GM11168 (cell line): ENCODE measurements around the gene KRTAP1-3.
"Not testable (repeated sequence)": the region's sequence is repeated elsewhere in the genome, so short reads cannot be mapped to it uniquely, and the experiment has no call there.

Source experiments
- in situ Hi-C: fragments of 300-500 bp; cut with MboI; formaldehyde crosslinking; loops from one replicate; pipeline ENCODE4 v1.12.0; 2022; ENCODE audit warnings: low sequenced_read_pairs; ENCODE audit not compliant: unreplicated experiment

The KRTAP1-3 gene

GRCh38 chr17:41055130-41055529, 20.5 kb upstream of the KRTAP1-3 start, which contains the start of gene KRTAP2-2:
Gene KRTAP2-2, minus strand, starts transcription at chr17:41055230. Its CDS starts 19 bp downstream, at chr17:41055211.
- in situ Hi-C loops, result not testable (repeated sequence)

- in situ Hi-C loops, result not testable (repeated sequence)
Measured at GRCh38 chr17:41054556-41054955, 19.9 kb upstream of the KRTAP1-3 start.

- in situ Hi-C loops, result no loop called here
Measured at GRCh38 chr17:41054025-41054424, 19.4 kb upstream of the KRTAP1-3 start.

GRCh38 chr17:41052566-41052965, 17.9 kb upstream of the KRTAP1-3 start:
- in situ Hi-C loops, result no loop called here

GRCh38 chr17:41049110-41049509, 14.4 kb upstream of the KRTAP1-3 start:
- in situ Hi-C loops, result no loop called here

GRCh38 chr17:41048441-41048840, 13.8 kb upstream of the KRTAP1-3 start:
- in situ Hi-C loops, result no loop called here

GRCh38 chr17:41046735-41047465, 12.2 kb upstream of the KRTAP1-3 start, which contains the start of gene KRTAP2-1:
Gene KRTAP2-1, minus strand, starts transcription at chr17:41047316. Its CDS starts 49 bp downstream, at chr17:41047267.
- in situ Hi-C loops, result not testable (repeated sequence)

DNA sequence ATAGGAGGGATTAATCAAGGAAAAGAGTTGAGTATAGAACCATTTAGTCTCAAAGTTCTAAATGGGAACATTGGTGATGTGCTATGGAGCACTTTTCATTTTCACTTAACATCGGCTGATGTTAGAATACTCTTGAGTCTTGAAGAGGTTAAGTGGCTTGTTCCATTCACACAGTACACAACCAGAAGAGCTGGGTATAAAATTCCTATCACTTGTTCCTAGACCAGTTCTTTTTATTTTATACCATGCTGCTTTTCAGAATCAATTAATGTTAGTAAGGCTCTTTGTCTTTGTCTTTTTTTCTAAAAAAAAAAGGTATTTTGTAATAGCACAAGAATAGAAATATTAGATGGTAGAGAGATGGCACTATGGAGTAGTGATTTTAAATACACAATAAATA, 8.3 kb upstream of the KRTAP1-3 start:
- in situ Hi-C loops, result no loop called here

- in situ Hi-C loops, result not testable (repeated sequence)
Measured at GRCh38 chr17:41040783-41041571, 6.3 kb upstream of the KRTAP1-3 start, which contains the start of gene KRTAP1-1. Gene KRTAP1-1, minus strand, starts transcription at chr17:41041450. Its CDS starts 53 bp downstream, at chr17:41041397.

- in situ Hi-C loops, result no loop called here
Measured at GRCh38 chr17:41037853-41038350, 3.2 kb upstream of the KRTAP1-3 start.

DNA sequence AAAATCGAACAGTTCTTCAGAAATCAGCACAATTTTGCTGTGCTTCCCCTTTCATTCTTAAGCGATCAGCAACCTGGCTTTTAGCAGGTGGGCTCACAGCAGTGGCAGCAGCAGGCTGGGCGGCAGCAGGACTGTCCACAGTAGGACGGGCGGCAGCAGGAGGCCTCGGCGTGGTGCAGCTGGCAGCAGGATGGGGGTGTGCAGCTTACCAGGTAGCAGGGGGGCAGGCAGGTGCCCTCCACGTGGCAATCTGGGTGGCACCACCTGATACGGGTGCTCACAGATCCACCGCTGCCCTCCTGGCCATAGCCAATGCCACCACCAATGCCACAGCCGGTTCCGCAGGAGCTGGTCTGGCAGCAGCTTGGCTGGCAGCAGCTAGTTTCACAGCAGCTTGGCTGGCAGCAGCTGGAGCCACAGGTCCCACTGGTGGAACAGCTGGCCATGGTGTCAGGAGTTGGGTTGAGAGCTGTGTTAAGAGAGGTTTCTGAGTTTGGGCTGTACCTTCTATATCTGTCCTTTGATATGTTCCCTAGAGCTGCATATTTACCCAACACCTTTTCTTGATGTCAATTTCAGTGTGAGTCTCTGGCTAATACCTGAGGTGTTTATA, 4.9 kb downstream of the KRTAP1-3 start, which contains the start of gene KRTAP1-4:
Gene KRTAP1-4, minus strand, starts transcription at position 563 of the 613 bp plus-strand sequence. Its CDS starts 117 bp downstream, at position 446.
- in situ Hi-C loops, result no loop called here

DNA sequence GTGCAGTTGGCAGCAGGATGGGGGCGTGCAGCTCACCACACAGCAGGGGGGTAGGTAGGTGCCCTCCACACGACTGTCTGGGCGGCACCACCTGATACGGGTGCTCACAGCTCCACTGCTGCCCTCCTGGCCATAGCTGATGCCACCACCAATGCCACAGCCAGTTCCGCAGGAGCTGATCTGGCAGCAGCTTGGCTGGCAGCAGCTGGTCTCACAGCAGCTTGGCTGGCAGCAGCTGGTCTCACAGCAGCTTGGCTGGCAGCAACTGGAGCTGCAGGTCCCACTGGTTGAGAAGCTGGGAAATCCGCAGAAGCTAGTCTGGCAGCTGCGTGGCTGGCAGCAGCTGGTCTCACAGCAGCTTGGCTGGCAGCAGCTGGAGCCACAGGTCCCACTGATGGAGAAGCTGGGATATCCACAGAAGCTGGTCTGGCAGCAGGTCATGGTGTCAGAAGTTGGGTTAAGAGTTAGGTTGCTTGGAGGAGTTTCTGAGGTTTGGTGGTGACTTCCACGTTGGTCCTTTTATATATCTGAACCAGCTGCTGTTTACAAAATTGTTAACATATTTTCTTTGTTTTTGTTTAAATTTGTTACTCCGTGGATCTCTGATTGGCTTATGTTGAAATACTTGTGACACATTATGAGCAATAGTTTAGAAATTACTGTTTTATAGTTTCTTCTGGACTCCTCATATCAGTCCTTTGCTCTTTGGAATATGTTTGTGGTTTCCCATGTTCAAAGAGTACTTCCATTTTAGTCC, 7.8 kb downstream of the KRTAP1-3 start, which contains the start of gene KRTAP1-5:
Gene KRTAP1-5, minus strand, starts transcription at position 494 of the 757 bp plus-strand sequence. Its CDS starts 53 bp downstream, at position 441.
- in situ Hi-C loops, result no loop called here

DNA sequence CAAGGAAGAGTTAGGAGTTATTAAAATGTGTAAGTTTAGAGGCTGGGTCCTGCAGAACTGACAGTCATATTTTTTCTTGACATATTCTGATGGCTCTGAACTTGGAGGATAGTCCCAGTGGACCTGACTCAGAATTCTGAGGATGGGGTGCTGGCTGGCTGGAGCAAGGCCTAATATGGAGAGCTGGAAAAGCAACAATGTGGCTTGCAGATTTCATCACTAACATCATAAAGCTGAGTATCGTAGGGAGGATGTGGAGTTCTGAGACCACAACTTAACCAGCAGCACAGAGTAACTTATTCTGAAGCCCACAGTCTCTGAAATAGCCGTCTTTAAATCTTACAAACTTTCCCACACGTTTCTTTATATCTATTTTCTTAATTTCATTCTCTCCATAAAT, 10.0 kb downstream of the KRTAP1-3 start:
- in situ Hi-C loops, result no loop called here

DNA sequence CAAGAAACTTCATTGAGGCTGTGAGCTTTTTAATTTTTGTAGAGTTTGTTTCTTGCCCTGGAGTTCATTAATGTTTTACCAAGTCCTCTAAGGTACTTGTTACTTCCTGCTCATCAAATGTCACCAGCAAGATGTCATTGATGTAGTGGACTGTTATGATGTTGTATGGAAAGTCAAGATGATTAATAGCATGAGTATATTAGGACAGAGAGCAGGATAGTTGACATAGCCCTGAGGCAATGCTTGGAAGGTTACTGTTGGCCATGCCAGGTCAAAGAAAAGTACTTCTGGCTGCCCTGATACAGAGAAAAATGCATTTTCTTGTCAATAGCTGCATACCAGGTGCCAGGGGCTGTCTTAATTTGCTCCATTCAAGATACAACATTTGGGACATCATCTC, 14.3 kb downstream of the KRTAP1-3 start:
- in situ Hi-C loops, result no loop called here

- in situ Hi-C loops, result no loop called here
Measured at GRCh38 chr17:41019415-41019814, 15.3 kb downstream of the KRTAP1-3 start.

DNA sequence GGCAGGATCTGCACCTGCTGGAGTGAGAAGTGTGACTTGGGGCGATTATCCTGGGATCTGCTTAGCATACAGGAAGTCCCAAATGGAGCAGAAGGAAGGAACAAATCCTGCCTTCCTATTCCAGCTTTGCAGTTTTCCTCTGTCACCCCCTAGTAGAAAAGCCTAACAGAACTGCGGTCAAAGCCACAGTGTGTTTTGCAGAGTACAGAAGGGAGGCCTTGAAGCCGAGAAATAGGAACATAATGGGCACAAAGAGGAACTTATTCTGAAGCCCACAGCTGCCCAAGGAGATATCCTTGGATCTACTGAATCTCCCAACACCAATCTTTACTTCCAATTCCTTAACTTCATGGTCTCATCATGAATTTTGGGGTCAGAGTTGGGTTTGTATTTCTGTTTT, 16.1 kb downstream of the KRTAP1-3 start:
- in situ Hi-C loops, result no loop called here

GRCh38 chr17:41016578-41017215, 18.0 kb downstream of the KRTAP1-3 start:
- in situ Hi-C loops, result no loop called here

DNA sequence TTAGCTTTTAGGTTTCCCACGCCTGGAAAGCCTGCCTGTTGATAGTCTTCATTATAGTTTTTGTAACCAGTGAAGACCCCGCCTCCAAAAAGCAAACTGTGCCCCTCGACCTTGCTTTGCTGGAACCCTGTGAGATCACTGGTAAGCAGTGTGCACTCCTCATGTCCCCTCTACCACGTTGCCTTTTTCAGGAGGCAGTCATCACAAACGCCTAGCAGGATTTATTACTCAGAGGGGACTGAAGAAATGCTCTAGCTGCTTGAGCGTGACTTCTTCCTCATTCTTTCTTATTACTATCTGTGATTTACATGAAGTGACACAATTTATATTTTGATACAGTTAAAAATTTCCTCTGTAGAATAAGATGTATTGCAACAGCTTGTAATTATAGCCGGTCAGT, 19.2 kb downstream of the KRTAP1-3 start:
- in situ Hi-C loops, result no loop called here

GRCh38 chr17:41013606-41014005, 21.1 kb downstream of the KRTAP1-3 start:
- in situ Hi-C loops, result no loop called here
